ENCODE measurements around the gene ADGB. TPM values are rescaled to one million over a fixed set of nuclear protein-coding genes. Genes with fewer than 3 reads are reported as not detected.

Gene ADGB
- total RNA-seq, 4 donors from 2014 or later: 0.40 TPM; not detected in 3

DNA sequence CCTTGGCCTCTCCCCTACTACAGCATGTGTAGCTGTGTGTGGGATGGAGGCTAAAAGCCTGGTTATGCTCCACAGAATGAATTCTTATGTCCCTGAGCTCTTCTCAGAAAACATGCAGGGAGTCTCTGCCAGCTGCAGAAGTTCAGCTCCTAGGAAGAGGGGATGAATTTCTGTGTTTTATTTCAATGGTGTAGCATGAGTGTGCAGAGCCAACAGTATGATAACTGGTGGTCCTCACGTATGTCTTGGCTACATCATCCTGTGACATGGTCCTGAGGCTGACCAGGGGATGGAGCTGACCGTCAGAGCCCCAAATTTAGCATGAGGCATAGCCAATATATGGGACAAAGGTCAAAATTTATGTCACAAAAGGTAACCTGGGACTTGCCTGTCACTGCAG is 266.1 kb downstream of the ADGB start:
- DNase-seq: no peak
- TF ChIP-seq POLR2A (IDR thresholded peaks at IDR 0.05): no peak
- no peak for TF ChIP-seq CTCF (IDR thresholded peaks at IDR 0.05)
- no peaks in the 10 kb centered on the region for H3K36me3 ChIP-seq
- H3K27ac ChIP-seq: no peak overlapping the region
- intact Hi-C loops (cut with DNase I): no loop called here
- H3K4me3 ChIP-seq (replicated peaks in 1 of 3): no peak overlapping the region
- H3K4me1 ChIP-seq: peaks cover 0 to 7% of the 10 kb centered on the region in 2 donors
- no peaks in the 10 kb centered on the region for H3K27me3 ChIP-seq
- H3K9me3 ChIP-seq: no peaks in the 10 kb centered on the region
- WGBS, 2 donors: 92 to 100% methylated on average over 2 of the region's 2 CpGs

Small RNA genes within 50 kb of the gene (small RNA-seq; reads per million reads assigned to genes)
- not detected for gene RNU6-906P

Other genes with a start within 250 kb of the ADGB start
- gene RAB32, start 55.1 kb upstream of the ADGB start, total RNA-seq: 10 to 100 TPM in 3 of 4 donors, 1 to 10 TPM in 1; 8.6 to 23.8 (median 18.3) TPM

Data from thyroid gland (tissue), 4 donors.